Esophagus squamous epithelium (tissue), 4 donors: ENCODE data around the gene TMEM223.

ENCODE experiments used
- CTCF ChIP-seq, 6 experiments: fragments of 450-650 bp in 4 of 6; fragments of 200-600 bp in 2 of 6; sonication (generic) in 2 of 6; IDR thresholded peaks; one replicate each; pipeline ENCODE4 v1.5.1; 2016 to 2019; ENCODE audit warnings: antibody characterized with exemption in 6 of 6, mild to moderate bottlenecking in 4 of 6, moderate library complexity in 4 of 6
- POLR2A ChIP-seq, 4 donors: fragments of 450-650 bp; IDR thresholded peaks; one replicate each; pipeline ENCODE4 v1.6.1; 2017; ENCODE audit warnings: antibody characterized with exemption in 4 of 4, mild to moderate bottlenecking in 4 of 4, moderate library complexity in 3 of 4

DNA sequence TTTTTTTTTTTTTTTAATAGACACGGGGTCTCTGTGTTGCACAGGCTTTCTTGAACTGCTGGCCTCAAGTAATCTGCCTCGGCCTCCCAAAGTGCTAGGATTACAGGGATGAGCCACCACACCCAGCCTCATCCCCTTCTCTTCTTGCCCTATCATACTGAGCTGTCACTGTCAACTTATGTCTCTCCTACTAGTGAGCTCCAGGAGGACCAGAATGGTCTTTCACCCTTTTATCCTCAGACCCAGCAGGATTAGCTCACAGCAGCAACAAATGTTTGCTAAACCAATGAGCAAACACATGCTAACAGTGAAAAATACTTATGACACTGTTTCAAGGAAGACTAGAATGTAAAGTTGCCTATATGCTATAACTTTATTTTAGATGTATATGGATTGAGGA lies 19.9 kb upstream of the TMEM223 start:
- TF ChIP-seq POLR2A (IDR thresholded peaks at IDR 0.05) (no peak), CTCF (IDR thresholded peaks at IDR 0.05) (no peak)
